Endometrium (tissue), 2 donors: ENCODE data around the gene TMEM130.

Experiments used
- FAIRE-seq: peaks from 2 replicates; lab custom pipeline; 2012; peaks lifted over from hg19 to GRCh38; lab: Jason Lieb, UNC
- donor health status: control.
- donor health status: control.

Gene TMEM130

GRCh38 chr7:98807068-98808048 is 62.5 kb downstream of the TMEM130 start:
- FAIRE-seq, result no peak

GRCh38 chr7:98805956-98806838 is 63.6 kb downstream of the TMEM130 start:
- FAIRE-seq, result no peak

GRCh38 chr7:98802781-98803110 is 67.1 kb downstream of the TMEM130 start:
- no peak for FAIRE-seq

- FAIRE-seq, result no peak
These were observed 67.6 kb downstream of the TMEM130 start for GRCh38 chr7:98802088-98802780.

- no peak for FAIRE-seq
These were observed 68.8 kb downstream of the TMEM130 start for GRCh38 chr7:98800996-98801395.

GRCh38 chr7:98797150-98797549 is 72.7 kb downstream of the TMEM130 start:
- no peak for FAIRE-seq
